ENCODE data around the gene CLSTN2. TPM values are rescaled to one million over a fixed set of nuclear protein-coding genes. Genes with fewer than 3 reads are reported as not detected.

Gene CLSTN2
- total and polyA plus RNA-seq, 12 donors: 0.67 to 17.8 (median 5.3) TPM

DNA sequence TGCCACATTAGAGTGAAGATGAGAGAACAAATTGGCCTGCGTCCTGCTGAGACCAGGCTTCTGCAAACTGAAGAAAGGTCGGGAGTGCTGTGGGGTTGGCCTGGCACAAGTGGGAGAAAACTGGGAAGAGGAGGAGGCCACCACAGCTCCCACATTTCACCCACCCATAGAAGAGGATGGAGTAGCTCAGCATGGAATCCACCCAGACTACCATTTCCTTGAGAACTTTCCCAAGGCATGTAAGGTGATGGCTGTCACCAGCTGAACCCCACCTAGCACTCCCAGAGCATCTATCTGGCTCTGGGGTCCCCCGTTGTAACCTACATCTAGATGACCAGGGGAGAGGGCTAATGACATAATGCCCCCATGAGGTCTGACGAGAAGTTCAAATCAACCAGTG, 622.5 kb downstream of the CLSTN2 start:
- 71 to 84% (median 80%) methylated on average over 3 to 4 of the region's 4 CpGs for WGBS, 4 donors
- intact Hi-C loops (cut with DNase I): loop anchor here in 1 of 2 donors (10.0 kb wide), 1 partner anchor 307 kb away; no protein-coding TSS in a partner anchor

DNA sequence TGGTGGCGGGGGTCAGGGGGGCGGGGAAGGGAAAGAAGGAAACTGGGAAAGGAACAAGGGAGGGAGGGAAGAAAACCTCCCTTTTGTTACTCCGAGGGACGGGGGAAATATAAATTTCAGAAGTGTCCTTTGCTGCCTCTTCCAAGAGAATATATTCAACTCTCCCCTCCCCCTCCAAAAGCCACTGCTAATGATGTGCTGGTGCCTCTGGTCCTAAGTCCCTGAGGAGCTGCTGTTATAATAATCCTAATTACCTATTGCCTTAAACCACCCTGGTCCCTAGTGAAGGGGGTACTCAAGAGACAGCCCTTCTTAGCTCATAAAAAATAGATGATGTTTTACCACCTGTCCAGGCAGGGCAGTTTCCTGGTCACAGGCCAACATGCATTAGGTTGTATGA, 624.6 kb downstream of the CLSTN2 start:
- Histone ChIP-seq H3K27me3 (no peaks in the 10 kb centered on the region), H3K4me3 (no peak overlapping the region), H3K9me3 (replicated peaks in 1 of 3) (no peaks in the 10 kb centered on the region), H3K4me1 (replicated peaks in 1 of 2) (no peaks in the 10 kb centered on the region), H3K27ac (no peak overlapping the region), H3K36me3 (replicated peaks in 1 of 2) (no peaks in the 10 kb centered on the region)
- TF ChIP-seq, protein P1, sequence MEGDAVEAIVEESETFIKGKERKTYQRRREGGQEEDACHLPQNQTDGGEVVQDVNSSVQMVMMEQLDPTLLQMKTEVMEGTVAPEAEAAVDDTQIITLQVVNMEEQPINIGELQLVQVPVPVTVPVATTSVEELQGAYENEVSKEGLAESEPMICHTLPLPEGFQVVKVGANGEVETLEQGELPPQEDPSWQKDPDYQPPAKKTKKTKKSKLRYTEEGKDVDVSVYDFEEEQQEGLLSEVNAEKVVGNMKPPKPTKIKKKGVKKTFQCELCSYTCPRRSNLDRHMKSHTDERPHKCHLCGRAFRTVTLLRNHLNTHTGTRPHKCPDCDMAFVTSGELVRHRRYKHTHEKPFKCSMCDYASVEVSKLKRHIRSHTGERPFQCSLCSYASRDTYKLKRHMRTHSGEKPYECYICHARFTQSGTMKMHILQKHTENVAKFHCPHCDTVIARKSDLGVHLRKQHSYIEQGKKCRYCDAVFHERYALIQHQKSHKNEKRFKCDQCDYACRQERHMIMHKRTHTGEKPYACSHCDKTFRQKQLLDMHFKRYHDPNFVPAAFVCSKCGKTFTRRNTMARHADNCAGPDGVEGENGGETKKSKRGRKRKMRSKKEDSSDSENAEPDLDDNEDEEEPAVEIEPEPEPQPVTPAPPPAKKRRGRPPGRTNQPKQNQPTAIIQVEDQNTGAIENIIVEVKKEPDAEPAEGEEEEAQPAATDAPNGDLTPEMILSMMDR (IDR thresholded peaks at IDR 0.05): no peak
- TF ChIP-seq POLR2A (IDR thresholded peaks at IDR 0.05): no peak
- DNase-seq: no peak
- intact Hi-C loops (cut with DNase I): loop anchor here in 1 of 2 donors (10.0 kb wide), 1 partner anchor 305 kb away; no protein-coding TSS in a partner anchor
- 74 to 87% (median 82%) methylated on average over 4 of the region's 4 CpGs for WGBS, 4 donors

More for the DNA sequence above, 622.5 kb downstream of the CLSTN2 start:
- no peaks in the 10 kb centered on the region for H3K27me3 ChIP-seq
- H3K9me3 ChIP-seq (replicated peaks in 1 of 3): no peaks in the 10 kb centered on the region
- TF ChIP-seq, protein P1 (IDR thresholded peaks at IDR 0.05): no peak
- TF ChIP-seq POLR2A (IDR thresholded peaks at IDR 0.05): no peak
- no peaks in the 10 kb centered on the region for H3K4me1 ChIP-seq (replicated peaks in 1 of 2)
- no peak overlapping the region for H3K27ac ChIP-seq
- no peak overlapping the region for H3K4me3 ChIP-seq
- no peak for DNase-seq
- no peaks in the 10 kb centered on the region for H3K36me3 ChIP-seq (replicated peaks in 1 of 2)

DNA sequence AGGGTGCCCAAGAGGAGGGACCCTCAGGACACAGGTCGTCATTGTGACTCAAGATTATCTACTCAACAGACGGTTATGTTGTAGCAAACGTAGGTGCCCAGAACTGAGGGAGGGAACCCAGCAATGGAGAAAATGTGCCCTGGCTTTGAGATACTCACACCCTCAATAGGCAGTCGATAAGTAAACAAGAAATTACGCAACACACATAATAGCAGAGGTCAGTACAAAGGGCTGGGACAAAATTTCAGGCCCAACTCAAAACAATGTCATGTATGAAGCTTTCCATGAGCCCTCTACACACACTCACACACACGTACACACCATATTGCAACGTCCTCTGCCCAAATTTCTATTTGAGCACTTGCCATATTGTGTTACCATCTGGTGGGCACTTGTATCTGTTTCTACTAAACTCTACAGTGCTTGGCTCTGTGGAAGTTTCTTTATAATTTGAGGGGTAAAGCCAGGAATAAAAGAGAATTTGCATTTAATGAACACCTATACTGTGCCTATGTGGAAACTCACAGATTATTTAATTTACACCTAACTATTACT, 628.3 kb downstream of the CLSTN2 start:
- no peaks in the 10 kb centered on the region for H3K27me3 ChIP-seq
- H3K27ac ChIP-seq: no peak overlapping the region
- DNase-seq: no peak
- no peaks in the 10 kb centered on the region for H3K36me3 ChIP-seq (replicated peaks in 1 of 2)
- H3K4me3 ChIP-seq: no peak overlapping the region
- TF ChIP-seq POLR2A (IDR thresholded peaks at IDR 0.05): no peak
- TF ChIP-seq, protein P1 (IDR thresholded peaks at IDR 0.05): no peak
- intact Hi-C loops (cut with DNase I): no loop called here
- no peaks in the 10 kb centered on the region for H3K4me1 ChIP-seq (replicated peaks in 1 of 2)
- WGBS, 4 donors: 69 to 82% (median 73%) methylated on average over 7 of the region's 7 CpGs
- H3K9me3 ChIP-seq (replicated peaks in 1 of 3): no peaks in the 10 kb centered on the region

DNA sequence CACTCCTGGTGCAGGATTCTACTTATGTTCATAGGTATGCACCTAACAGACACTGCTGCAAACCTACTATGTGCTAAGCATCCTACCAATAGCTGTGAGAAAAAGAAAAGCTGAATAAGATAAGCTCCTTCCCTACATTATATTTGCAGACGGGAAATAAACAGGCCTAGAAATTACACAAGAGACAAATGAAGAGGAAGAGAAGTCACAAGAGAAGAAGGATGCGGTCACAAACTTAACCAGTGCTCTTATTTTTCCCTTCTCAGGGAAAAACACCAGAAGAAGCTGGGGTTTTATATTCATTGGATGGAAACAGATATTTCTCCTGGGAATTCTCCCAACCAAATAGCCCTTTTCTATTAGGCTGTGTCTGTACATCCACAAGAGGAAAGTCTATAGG, 633.1 kb downstream of the CLSTN2 start:
- 84 to 93% (median 88%) methylated on average over 2 of the region's 2 CpGs for WGBS, 4 donors
- Histone ChIP-seq H3K27me3 (no peaks in the 10 kb centered on the region), H3K4me3 (no peak overlapping the region), H3K4me1 (replicated peaks in 1 of 2) (peaks cover 0 to 6% of the 10 kb centered on the region in 2 donors), H3K27ac (no peak overlapping the region), H3K9me3 (replicated peaks in 1 of 3) (no peaks in the 10 kb centered on the region), H3K36me3 (replicated peaks in 1 of 2) (no peaks in the 10 kb centered on the region)
- no peak for DNase-seq
- TF ChIP-seq, protein P1 (IDR thresholded peaks at IDR 0.05): no peak
- no peak for TF ChIP-seq POLR2A (IDR thresholded peaks at IDR 0.05)
- intact Hi-C loops (cut with DNase I): no loop called here
